Activated naive CD8-positive, alpha-beta T cell (primary cell): ENCODE data around the gene PIGR.
A peak's percentile ranks its signal among the peaks of the same experiment; 100 is the strongest.

Experiments used
- H3K27ac Mint-ChIP-seq: one replicate; pipeline ENCODE4 v1.8.0; 2021; ENCODE audit warnings: mixed read lengths
- H3K27me3 Mint-ChIP-seq: one replicate; pipeline ENCODE4 v1.8.0; 2021; ENCODE audit warnings: mixed read lengths
- H3K36me3 Mint-ChIP-seq: one replicate; pipeline ENCODE4 v1.8.0; 2021; ENCODE audit warnings: mixed read lengths
- H3K4me1 Mint-ChIP-seq: one replicate; pipeline ENCODE4 v1.8.0; 2021; ENCODE audit warnings: low read depth, mixed read lengths
- H3K4me3 Mint-ChIP-seq: one replicate; pipeline ENCODE4 v1.8.0; 2021; ENCODE audit warnings: mild to moderate bottlenecking, mixed read lengths
- H3K9me3 Mint-ChIP-seq: one replicate; pipeline ENCODE4 v1.8.0; 2021; ENCODE audit warnings: low read depth, mixed read lengths

Gene PIGR

GRCh38 chr1:206899717-206900116 lies 46.5 kb downstream of the PIGR start:
- no peaks in the 10 kb centered on the region for H3K9me3 Mint-ChIP-seq
- H3K27me3 Mint-ChIP-seq, result no peaks in the 10 kb centered on the region
- peak overlapping the region; percentile 83 for H3K27ac Mint-ChIP-seq
- peaks cover 19% of the 10 kb centered on the region for H3K36me3 Mint-ChIP-seq
- peaks cover 79% of the 10 kb centered on the region for H3K4me1 Mint-ChIP-seq
- no peak overlapping the region for H3K4me3 Mint-ChIP-seq

GRCh38 chr1:206898915-206899431 lies 47.3 kb downstream of the PIGR start:
- Mint-ChIP-seq H3K9me3 (no peaks in the 10 kb centered on the region), H3K36me3 (peaks cover 11% of the 10 kb centered on the region), H3K4me1 (peaks cover 76% of the 10 kb centered on the region), H3K27ac (peak overlapping the region; percentile 85), H3K27me3 (no peaks in the 10 kb centered on the region), H3K4me3 (no peak overlapping the region)

- H3K4me3 Mint-ChIP-seq, result no peak overlapping the region
- no peaks in the 10 kb centered on the region for H3K9me3 Mint-ChIP-seq
- H3K27ac Mint-ChIP-seq, result peak overlapping the region; percentile 85
- H3K27me3 Mint-ChIP-seq, result no peaks in the 10 kb centered on the region
- H3K4me1 Mint-ChIP-seq, result peaks cover 74% of the 10 kb centered on the region
- peaks cover 7% of the 10 kb centered on the region for H3K36me3 Mint-ChIP-seq
Observed at GRCh38 chr1:206898089-206898914, 48.0 kb downstream of the PIGR start.

- Mint-ChIP-seq H3K27ac (peak within 1 kb of the TSS; percentile 89), H3K27me3 (no peaks in the 10 kb centered on the region), H3K9me3 (no peaks in the 10 kb centered on the region), H3K4me1 (peaks cover 69% of the 10 kb centered on the region), H3K36me3 (peaks cover 4% of the 10 kb centered on the region), H3K4me3 (peak within 1 kb of the TSS; percentile 51)
Observed at GRCh38 chr1:206897175-206897574, 49.1 kb downstream of the PIGR start, which contains the start of gene IL24. TSS of gene IL24 (plus strand) at chr1:206897443. CDS start at chr1:206897833, 390 bp downstream.

- no peaks in the 10 kb centered on the region for H3K9me3 Mint-ChIP-seq
- H3K27ac Mint-ChIP-seq, result no peak overlapping the region
- peaks cover 67% of the 10 kb centered on the region for H3K4me1 Mint-ChIP-seq
- no peaks in the 10 kb centered on the region for H3K27me3 Mint-ChIP-seq
- no peak overlapping the region for H3K4me3 Mint-ChIP-seq
- H3K36me3 Mint-ChIP-seq, result peaks cover 4% of the 10 kb centered on the region
Observed at GRCh38 chr1:206896261-206896660, 50.0 kb downstream of the PIGR start.

GRCh38 chr1:206895837-206896242 lies 50.4 kb downstream of the PIGR start:
- Mint-ChIP-seq H3K36me3 (peaks cover under 1% of the 10 kb centered on the region), H3K4me1 (peaks cover 67% of the 10 kb centered on the region), H3K27ac (peak overlapping the region; percentile 61), H3K9me3 (no peaks in the 10 kb centered on the region), H3K27me3 (no peaks in the 10 kb centered on the region), H3K4me3 (no peak overlapping the region)

GRCh38 chr1:206895325-206895724 lies 50.9 kb downstream of the PIGR start:
- H3K27ac Mint-ChIP-seq, result peak overlapping the region; percentile 61
- no peaks in the 10 kb centered on the region for H3K36me3 Mint-ChIP-seq
- H3K4me1 Mint-ChIP-seq, result peaks cover 67% of the 10 kb centered on the region
- no peak overlapping the region for H3K4me3 Mint-ChIP-seq
- H3K27me3 Mint-ChIP-seq, result no peaks in the 10 kb centered on the region
- H3K9me3 Mint-ChIP-seq, result no peaks in the 10 kb centered on the region

- H3K27me3 Mint-ChIP-seq, result no peaks in the 10 kb centered on the region
- no peaks in the 10 kb centered on the region for H3K9me3 Mint-ChIP-seq
- peak overlapping the region; percentile 5 for H3K27ac Mint-ChIP-seq
- peaks cover 64% of the 10 kb centered on the region for H3K4me1 Mint-ChIP-seq
- no peak overlapping the region for H3K4me3 Mint-ChIP-seq
- H3K36me3 Mint-ChIP-seq, result no peaks in the 10 kb centered on the region
Observed at GRCh38 chr1:206893380-206893779, 52.9 kb downstream of the PIGR start.

- H3K4me3 Mint-ChIP-seq, result no peak overlapping the region
- H3K4me1 Mint-ChIP-seq, result peaks cover 61% of the 10 kb centered on the region
- no peaks in the 10 kb centered on the region for H3K9me3 Mint-ChIP-seq
- H3K27ac Mint-ChIP-seq, result no peak overlapping the region
- H3K27me3 Mint-ChIP-seq, result no peaks in the 10 kb centered on the region
- H3K36me3 Mint-ChIP-seq, result peaks cover 2% of the 10 kb centered on the region
Observed at GRCh38 chr1:206892351-206892984, 53.8 kb downstream of the PIGR start.

GRCh38 chr1:206891412-206891811 lies 54.9 kb downstream of the PIGR start:
- Mint-ChIP-seq H3K27ac (peak overlapping the region; percentile 67), H3K4me3 (no peak overlapping the region), H3K4me1 (peaks cover 51% of the 10 kb centered on the region)

GRCh38 chr1:206890125-206891060 lies 55.9 kb downstream of the PIGR start:
- Mint-ChIP-seq H3K27ac (peak overlapping the region; percentile 67), H3K27me3 (no peaks in the 10 kb centered on the region), H3K4me3 (peak overlapping the region; percentile 12), H3K4me1 (peaks cover 43% of the 10 kb centered on the region), H3K9me3 (no peaks in the 10 kb centered on the region), H3K36me3 (peaks cover 6% of the 10 kb centered on the region)

More at GRCh38 chr1:206891412-206891811, 54.9 kb downstream of the PIGR start:
- H3K27me3 Mint-ChIP-seq, result no peaks in the 10 kb centered on the region
- H3K9me3 Mint-ChIP-seq, result no peaks in the 10 kb centered on the region
- peaks cover 2% of the 10 kb centered on the region for H3K36me3 Mint-ChIP-seq

GRCh38 chr1:206887701-206888100 lies 58.6 kb downstream of the PIGR start:
- no peaks in the 10 kb centered on the region for H3K9me3 Mint-ChIP-seq
- peaks cover 7% of the 10 kb centered on the region for H3K36me3 Mint-ChIP-seq
- peaks cover 28% of the 10 kb centered on the region for H3K4me1 Mint-ChIP-seq
- H3K27ac Mint-ChIP-seq, result no peak overlapping the region
- H3K4me3 Mint-ChIP-seq, result no peak overlapping the region
- H3K27me3 Mint-ChIP-seq, result no peaks in the 10 kb centered on the region

GRCh38 chr1:206886831-206887230 lies 59.4 kb downstream of the PIGR start:
- Mint-ChIP-seq H3K4me3 (no peak overlapping the region), H3K27me3 (no peaks in the 10 kb centered on the region), H3K36me3 (peaks cover 7% of the 10 kb centered on the region), H3K9me3 (no peaks in the 10 kb centered on the region), H3K4me1 (peaks cover 25% of the 10 kb centered on the region), H3K27ac (no peak overlapping the region)

- Mint-ChIP-seq H3K4me1 (peaks cover 13% of the 10 kb centered on the region), H3K27ac (no peak overlapping the region), H3K9me3 (no peaks in the 10 kb centered on the region), H3K36me3 (peaks cover 7% of the 10 kb centered on the region), H3K27me3 (no peaks in the 10 kb centered on the region), H3K4me3 (no peak overlapping the region)
Observed at GRCh38 chr1:206885341-206886060, 60.8 kb downstream of the PIGR start.
